CD4-positive, alpha-beta T cell treated with Interleukin-6 at 100 ng/mL for 8 hours (primary cell): ENCODE measurements around the gene ABAT.

Source experiments
- DNase-seq: peaks from one replicate; pipeline ENCODE4 v3.0.0-alpha.2; 2020; ENCODE audit warnings: mixed read lengths, low spot score

ABAT gene

DNA sequence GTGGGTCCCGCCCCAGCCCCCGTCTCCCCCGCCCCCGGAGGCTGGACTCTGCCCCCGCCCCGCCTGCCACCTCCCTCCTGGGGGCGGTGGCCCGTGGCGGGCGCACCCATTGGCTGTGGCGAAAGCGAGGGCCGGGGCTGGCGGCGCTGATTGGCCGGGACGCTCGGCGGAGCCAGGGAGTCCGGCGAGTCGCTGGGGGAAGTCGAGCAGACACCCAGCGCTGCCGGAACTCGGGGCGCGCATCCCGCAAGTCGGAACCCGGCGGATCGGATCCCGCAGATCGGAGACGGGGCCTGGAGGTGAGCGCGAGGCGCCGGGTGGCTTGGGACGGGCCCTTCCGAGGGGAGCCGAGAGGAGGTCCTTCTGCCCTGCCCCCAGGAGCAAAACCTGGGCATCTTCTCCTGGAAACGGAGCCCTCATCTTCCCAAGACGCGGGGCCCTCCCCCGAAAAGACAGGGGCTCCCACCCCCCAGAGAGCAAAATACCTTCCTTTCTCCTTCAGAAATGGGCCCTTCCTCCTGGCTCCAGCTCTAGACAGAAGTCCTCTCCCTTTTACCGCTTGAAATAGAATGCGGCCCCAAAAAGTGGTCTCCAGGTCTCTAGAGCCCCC, at the start of gene ABAT:
Gene ABAT, plus strand, starts transcription at position 205 of the 610 bp plus-strand sequence. CDS start 61,123 bp downstream, outside the sequence.
- DNase-seq, result peak; percentile 88

GRCh38 chr16:8625491-8626087, 48.8 kb upstream of the ABAT start:
- no peak for DNase-seq

DNA sequence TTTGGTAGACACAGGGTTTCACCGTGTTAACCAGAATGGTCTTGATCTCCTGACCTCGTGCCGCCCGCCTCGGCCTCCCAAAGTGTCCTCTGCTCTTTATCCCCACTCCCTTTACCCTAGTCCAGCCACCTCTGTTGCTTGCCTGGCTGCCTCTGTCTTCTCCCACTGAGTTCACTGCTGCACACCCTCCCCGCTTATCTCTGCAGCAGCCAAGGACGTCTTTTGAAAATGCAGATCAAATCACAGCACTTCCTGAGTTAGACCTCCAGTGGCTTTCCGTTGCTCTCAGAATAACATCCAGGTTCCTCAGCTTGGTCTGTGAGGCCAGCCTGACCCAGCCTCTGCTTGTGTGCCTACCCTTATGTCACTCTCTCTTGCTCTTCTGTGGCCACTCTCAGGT, 47.5 kb upstream of the ABAT start:
- no peak for DNase-seq

GRCh38 chr16:8627456-8627855, 47.0 kb upstream of the ABAT start:
- DNase-seq, result no peak

- DNase-seq, result no peak
Observed at GRCh38 chr16:8628981-8629725, 45.3 kb upstream of the ABAT start.

GRCh38 chr16:8630255-8630953, 44.0 kb upstream of the ABAT start:
- DNase-seq, result no peak

- DNase-seq, result no peak
Observed at GRCh38 chr16:8631373-8631772, 43.0 kb upstream of the ABAT start.

DNA sequence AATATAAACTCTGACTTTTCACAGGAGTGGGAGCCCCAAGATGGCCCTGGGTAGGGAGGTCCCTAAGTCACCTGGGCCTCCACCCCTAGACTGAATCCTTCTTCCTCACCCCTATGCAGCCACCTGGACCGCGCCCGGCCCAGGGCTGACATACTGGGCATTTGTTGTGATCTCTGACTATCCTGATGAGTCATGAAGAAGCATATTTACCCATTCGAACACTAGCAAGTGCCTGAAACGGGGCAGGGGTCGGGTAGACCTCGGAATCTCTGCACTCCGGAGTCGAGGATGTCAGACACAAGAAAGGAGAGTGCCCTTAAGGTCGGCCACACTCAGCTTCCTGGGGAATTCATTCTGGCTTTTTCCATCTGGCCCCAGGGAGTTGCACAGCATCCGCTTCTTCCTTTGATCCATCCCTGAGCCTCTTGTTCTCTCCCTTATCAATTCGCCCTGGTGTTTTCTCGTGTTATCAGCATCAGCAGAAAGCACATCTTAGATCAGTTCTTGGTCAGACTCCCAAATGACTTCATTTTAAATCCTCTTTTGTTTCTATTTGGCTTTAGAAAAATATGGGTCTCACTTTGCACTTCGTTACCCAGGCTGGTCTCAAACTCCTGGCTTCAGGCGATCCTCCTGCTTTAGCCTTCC, 42.5 kb upstream of the ABAT start:
- no peak for DNase-seq

DNA sequence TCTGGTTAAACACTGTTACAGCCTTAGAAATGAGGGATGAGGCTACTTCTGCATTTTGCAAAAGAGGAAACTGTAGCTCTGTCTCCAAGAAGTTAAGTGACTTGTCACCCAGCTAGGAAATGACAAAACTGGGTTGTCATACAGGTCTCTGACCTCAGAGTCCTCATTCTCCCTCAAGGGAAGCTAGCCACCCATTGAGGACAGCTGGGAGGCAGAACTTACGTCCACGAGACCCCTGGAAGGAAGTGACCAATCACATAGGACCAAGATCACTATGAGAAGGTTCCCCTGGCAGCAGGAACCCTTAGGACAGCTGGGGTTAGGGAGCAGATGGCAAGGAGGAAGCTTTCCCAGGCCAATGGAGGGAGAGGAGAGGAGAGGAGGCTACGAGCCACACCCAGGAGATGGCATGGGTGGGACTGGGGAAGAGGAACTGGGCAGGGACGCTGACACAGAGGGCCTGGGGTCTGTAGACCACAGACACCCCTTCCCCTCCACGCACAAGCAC, 41.7 kb upstream of the ABAT start:
- no peak for DNase-seq

DNA sequence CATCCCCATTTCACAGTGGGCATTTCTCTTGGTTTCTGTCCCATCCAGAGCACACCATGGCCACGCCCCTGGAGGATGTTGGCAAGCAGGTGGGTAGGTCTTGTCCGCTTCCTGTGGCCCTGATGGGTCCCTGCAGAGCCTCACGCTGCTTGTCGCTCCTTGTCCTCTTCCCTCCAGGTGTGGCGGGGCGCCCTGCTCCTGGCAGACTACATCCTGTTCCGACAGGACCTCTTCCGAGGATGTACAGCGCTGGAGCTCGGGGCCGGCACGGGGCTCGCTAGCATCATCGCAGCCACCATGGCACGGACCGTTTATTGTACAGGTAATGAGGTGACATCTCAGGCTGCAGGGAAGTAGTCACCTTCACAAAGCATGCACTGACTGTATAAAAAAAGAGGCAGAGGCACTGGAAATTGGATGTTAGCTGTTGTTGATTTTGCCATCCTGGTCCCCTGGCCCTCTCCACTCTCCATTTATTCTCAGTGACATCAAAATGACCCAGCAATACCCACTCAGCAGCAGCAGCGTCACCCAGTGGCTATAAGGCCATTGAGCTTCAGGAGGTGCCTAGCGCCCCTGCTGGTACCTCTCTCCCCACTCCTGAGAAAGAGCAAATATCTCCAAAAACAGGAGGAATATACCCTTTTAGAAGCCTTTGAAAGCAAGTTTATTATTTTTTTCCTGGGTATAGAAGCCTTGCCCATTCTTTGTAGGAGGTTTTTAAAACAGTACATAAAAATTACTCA, 39.3 kb upstream of the ABAT start:
- DNase-seq, result no peak

- DNase-seq, result no peak
Observed at GRCh38 chr16:8639694-8640093, 34.7 kb upstream of the ABAT start.

- no peak for DNase-seq
Observed at GRCh38 chr16:8641671-8642070, 32.7 kb upstream of the ABAT start.

DNA sequence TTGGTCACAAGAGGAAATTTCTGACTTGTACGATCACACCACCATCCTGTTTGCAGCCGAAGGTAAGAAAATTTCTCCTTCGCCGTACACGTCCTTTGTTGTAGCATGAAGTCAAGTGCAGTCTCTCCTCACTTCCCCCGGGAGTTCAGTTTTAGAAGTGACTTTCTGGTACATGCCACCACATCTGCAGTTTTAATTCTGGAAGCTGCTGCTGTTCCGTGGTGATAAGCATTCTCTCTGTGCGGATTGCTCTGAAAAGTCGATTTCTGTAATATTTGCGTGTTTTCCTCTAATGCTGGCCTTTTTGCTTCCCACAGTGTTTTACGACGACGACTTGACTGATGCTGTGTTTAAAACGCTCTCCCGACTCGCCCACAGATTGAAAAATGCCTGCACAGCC, 32.3 kb upstream of the ABAT start:
- no peak for DNase-seq

DNA sequence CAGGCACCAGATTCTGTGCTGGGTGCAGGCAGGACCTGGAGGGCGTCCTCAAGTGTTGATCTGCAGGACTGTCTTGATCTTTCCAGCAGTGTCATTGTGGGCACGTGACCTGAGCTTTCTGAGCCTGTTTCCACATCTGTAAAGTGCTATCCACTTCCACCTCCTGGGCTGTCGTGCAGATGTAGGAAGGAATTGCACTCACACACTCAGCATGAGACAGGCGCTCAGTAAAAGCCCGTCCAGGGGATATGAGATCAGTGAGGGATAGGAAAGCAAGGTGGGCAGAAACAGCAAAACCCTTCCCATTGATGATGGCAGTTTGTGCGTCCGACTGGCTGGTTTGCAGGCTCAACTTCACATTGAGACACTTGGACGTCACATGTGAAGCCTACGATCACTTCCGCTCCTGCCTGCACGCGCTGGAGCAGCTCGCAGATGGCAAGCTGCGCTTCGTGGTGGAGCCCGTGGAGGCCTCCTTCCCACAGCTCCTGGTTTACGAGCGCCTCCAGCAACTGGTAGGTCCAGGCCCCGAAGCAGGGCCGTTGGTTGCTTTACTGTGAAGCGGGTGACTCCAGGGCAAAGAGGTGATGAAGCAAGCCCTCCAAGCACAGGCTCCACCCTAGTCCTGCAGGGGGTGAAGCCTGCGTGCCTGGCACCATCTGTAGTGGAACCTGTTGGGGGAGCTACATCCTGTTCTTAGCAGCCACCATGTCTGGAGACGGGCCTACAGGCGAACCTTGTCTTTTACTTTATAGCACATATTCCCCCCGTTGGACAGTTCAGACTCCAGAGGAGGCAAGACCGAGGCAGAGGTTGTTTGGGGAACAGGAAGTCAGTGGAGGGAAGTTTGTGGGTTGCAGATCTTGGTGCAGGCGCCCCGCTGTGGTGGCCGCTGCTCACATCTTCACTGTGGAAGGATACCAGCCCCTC, 29.9 kb upstream of the ABAT start:
- no peak for DNase-seq

GRCh38 chr16:8645141-8645521, 29.3 kb upstream of the ABAT start:
- no peak for DNase-seq

DNA sequence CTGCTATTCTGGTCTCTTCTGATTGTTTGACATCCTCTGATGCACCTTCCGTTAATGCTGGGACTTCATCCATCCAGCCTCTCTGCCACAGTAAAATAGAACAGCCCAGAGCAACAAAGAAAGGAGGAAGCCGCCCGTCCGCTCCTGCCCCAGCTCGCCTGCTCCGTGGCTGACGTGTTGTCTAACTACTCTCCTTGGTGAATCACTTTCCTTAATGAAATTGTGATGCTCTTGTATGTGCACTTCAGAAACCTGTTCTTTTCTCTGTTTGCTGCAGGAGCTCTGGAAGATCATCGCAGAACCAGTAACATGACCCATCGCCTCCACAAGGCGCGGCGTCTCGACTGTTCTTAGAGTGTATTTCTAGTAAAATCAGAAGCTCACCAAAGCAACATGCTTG, 28.6 kb upstream of the ABAT start:
- no peak for DNase-seq

DNA sequence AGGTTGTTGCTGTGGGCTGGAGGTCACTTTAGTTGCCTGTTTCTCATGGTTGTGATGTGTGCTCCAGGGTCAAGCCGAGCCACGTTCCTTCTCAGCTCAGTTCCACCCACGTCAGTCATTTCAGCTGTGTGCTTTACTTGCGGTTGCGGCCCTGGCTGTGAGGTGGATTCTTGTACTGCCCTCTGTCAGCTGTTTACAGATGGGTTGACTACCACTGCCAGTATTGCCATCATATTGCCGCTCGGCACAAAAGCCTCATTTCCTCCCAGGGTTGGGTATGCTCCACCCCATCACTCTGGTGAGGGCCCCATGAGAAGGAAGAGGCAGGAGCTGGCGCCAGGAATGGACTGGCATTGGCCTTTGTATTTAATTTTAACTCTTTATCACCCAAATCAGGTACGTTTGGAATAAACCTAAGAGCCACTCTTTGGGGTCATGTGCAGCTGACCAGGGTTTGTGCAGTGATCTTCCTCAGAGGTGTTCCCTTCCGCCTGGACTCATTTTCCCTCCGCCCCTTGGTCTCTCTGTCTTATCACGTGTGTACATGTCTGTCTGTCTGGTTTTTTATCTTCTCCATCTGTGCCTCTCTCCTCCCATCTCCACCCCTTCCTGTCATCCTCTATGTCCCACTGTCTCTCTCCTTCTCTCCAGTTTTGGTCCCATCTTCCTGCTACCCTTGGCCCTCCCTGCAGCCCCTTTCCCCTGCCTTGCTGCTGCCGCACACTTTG, 27.9 kb upstream of the ABAT start:
- DNase-seq, result no peak

DNA sequence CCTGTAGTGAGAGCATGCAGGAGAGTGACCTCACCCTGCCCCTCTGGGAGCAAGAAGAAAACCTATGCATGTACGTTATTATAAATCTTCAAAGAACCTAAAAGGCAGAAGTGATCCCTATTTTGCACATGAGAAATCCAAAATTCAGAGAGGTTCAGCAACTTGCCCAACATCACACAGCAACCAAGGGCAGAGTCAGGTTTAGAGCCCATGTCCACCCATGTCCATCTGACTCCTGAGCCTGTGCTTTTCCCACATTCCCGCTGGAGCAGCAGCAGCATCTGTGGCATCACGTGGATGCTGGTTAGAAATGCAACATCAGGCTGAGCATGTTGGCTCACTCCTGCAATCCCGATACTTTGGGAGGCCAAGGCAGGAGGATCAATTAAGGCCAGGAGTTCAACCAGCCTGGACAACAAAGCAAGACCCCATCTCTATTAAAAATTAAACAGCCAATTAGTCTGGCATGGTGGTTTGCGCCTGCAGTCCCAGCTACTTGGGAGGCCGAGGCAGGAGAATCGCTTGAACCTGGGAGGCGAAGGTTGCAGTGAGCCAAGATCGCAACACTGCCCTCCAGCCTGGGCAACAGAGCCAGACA, 26.6 kb upstream of the ABAT start:
- DNase-seq, result no peak

DNA sequence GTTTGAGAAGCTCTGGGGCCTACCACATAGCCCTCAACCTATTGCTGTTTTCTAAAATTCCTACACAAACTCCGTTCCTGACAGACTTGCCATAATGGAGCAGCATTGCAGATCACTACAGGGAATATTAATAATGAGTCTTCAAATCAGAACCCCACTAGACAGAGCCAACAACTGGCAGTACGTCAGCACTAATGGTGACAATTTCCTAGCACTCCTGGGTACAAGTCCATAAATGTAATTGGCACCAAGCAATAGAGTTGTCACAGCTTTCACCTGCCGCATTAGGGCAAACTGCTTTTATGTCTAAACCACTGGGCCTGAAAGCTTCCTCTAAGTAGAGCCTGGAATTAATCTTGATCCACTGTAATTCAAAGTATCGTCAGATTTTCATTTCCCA, 25.5 kb upstream of the ABAT start:
- no peak for DNase-seq
